Measurements from ENCODE around the gene LIX1.

The LIX1 gene

DNA sequence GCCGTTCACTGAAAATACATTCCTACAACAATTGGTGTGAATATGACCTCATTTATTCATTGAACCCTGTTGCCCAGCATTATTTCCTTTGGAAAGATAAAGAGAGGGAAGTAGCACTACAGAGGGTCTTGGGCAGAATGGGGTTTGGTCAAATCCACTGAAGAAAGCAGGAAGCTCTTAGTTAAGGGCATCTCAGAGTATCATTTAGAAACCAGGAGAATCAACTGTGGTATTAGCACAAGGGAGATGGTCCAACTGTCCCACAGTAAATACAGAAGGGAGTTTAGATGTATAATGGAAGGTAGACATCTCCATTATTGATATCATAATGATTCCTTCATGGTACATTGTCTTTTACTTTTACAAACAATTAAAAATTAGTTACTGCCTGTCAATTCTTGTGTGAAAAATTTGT, 47.1 kb downstream of the LIX1 start:
- Histone ChIP-seq H3K9me3 (ENCODE audit: control insufficient read depth, insufficient read depth, low read depth, low read length) (no peaks in the 10 kb centered on the region), H3K4me3 (ENCODE audit: low read depth, low read length) (no peak overlapping the region), H3K36me3 (ENCODE audit: control insufficient read depth in 2 of 2, insufficient read depth in 1 of 2, low read length in 2 of 2) (no peaks in the 10 kb centered on the region), H3K27ac (ENCODE audit: extremely low read depth, low read depth, low read length) (no peak overlapping the region), H3K4me1 (ENCODE audit: control insufficient read depth, insufficient read depth, low read length) (no peaks in the 10 kb centered on the region)
- ChIA-PET POLR2A (no interaction called here), CTCF (interaction anchor here (0.7 to 1.2 kb wide), 2 partner anchors 98 to 343 kb away, joined by 3 read pairs; no protein-coding TSS in a partner anchor)
- TF ChIP-seq KLF10 (tag by site-specific recombination; IDR thresholded peaks at IDR 0.05): no peak
- TF ChIP-seq, protein P1, sequence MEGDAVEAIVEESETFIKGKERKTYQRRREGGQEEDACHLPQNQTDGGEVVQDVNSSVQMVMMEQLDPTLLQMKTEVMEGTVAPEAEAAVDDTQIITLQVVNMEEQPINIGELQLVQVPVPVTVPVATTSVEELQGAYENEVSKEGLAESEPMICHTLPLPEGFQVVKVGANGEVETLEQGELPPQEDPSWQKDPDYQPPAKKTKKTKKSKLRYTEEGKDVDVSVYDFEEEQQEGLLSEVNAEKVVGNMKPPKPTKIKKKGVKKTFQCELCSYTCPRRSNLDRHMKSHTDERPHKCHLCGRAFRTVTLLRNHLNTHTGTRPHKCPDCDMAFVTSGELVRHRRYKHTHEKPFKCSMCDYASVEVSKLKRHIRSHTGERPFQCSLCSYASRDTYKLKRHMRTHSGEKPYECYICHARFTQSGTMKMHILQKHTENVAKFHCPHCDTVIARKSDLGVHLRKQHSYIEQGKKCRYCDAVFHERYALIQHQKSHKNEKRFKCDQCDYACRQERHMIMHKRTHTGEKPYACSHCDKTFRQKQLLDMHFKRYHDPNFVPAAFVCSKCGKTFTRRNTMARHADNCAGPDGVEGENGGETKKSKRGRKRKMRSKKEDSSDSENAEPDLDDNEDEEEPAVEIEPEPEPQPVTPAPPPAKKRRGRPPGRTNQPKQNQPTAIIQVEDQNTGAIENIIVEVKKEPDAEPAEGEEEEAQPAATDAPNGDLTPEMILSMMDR (tag by site-specific recombination; IDR thresholded peaks at IDR 0.05): no peak
- TF ChIP-seq ZNF664 (tag by site-specific recombination; IDR thresholded peaks at IDR 0.05): no peak
- no peak for TF ChIP-seq BCL6B (tag by site-specific recombination; IDR thresholded peaks at IDR 0.05)
- TF ChIP-seq, protein P2, sequence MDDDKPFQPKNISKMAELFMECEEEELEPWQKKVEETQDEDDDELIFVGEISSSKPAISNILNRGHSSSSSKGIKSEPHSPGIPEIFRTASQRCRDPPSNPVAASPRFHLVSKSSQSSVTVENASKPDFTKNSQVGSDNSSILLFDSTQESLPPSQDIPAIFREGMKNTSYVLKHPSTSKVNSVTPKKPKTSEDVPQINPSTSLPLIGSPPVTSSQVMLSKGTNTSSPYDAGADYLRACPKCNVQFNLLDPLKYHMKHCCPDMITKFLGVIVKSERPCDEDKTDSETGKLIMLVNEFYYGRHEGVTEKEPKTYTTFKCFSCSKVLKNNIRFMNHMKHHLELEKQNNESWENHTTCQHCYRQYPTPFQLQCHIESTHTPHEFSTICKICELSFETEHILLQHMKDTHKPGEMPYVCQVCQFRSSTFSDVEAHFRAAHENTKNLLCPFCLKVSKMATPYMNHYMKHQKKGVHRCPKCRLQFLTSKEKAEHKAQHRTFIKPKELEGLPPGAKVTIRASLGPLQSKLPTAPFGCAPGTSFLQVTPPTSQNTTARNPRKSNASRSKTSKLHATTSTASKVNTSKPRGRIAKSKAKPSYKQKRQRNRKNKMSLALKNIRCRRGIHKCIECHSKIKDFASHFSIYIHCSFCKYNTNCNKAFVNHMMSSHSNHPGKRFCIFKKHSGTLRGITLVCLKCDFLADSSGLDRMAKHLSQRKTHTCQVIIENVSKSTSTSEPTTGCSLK (tag by site-specific recombination; IDR thresholded peaks at IDR 0.05): no peak
- TF ChIP-seq ZNF521 (tag by site-specific recombination; IDR thresholded peaks at IDR 0.05): no peak
- no peak for TF ChIP-seq ZNF623 (tag by site-specific recombination; IDR thresholded peaks at IDR 0.05)
- no peak for TF ChIP-seq GFI1B (tag by site-specific recombination; IDR thresholded peaks at IDR 0.05)
- TF ChIP-seq ZSCAN30 (tag by site-specific recombination; IDR thresholded peaks at IDR 0.05): no peak
- TF ChIP-seq ZNF626 (tag by site-specific recombination; IDR thresholded peaks at IDR 0.05): no peak
- no peak for TF ChIP-seq ZNF426 (tag by site-specific recombination; IDR thresholded peaks at IDR 0.05)
- no peak for TF ChIP-seq ZSCAN23 (tag by site-specific recombination; IDR thresholded peaks at IDR 0.05)
- no peak for TF ChIP-seq ZIC2 (tag by site-specific recombination; IDR thresholded peaks at IDR 0.05)

DNA sequence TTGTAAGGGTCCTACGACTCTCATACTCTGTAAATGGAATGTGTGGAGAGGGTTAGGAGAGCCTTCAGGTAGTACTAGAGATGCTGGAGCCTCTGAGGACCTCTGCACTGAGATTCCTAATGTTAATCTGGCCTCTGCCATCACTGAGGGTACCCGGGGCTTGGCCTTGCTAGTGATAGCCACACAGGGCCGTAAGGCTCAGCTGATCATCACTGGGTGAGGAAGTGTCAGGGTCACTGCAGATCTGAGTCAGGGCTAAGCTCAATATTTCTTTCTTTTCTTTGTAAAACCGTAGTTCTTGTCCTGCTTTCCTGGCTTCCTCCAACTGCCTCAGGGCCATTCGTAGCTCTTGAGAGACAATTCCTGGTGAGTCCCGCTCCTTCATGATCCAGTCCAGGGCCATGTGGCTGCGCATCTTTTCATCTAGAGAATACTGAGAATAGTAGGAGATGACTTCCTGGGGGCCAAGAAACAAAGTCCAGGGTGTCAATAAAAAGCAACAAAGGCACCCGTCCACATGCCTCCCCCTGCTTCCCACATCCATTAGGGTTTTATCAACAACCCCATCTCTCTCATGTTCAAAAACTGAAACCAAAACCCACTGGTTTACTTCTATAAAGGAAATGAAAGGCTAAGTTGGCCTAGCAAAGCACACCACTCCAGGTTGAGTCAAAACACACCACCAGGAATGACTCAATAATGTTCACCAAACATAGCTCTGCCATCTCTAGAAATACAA, 47.7 kb downstream of the LIX1 start:
- TF ChIP-seq ZNF248 (tag by site-specific recombination; IDR thresholded peaks at IDR 0.05): no peak
- no peak for TF ChIP-seq TSHZ1 (tag by site-specific recombination; IDR thresholded peaks at IDR 0.05; ENCODE audit: borderline replicate concordance)
- TF ChIP-seq, protein P3, sequence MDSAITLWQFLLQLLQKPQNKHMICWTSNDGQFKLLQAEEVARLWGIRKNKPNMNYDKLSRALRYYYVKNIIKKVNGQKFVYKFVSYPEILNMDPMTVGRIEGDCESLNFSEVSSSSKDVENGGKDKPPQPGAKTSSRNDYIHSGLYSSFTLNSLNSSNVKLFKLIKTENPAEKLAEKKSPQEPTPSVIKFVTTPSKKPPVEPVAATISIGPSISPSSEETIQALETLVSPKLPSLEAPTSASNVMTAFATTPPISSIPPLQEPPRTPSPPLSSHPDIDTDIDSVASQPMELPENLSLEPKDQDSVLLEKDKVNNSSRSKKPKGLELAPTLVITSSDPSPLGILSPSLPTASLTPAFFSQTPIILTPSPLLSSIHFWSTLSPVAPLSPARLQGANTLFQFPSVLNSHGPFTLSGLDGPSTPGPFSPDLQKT (IDR thresholded peaks at IDR 0.05; ENCODE audit: borderline replicate concordance, low read depth, low read length): no peak
- no peak for TF ChIP-seq ZNF121 (tag by site-specific recombination; IDR thresholded peaks at IDR 0.05)
- TF ChIP-seq ZNF335 (tag by site-specific recombination; conservative IDR thresholded peaks at IDR 0.05): no peak
- no peak for TF ChIP-seq ZNF354C (tag by site-specific recombination; IDR thresholded peaks at IDR 0.05; ENCODE audit: borderline replicate concordance, low read depth)
- TF ChIP-seq ZNF132 (tag by site-specific recombination; IDR thresholded peaks at IDR 0.05; ENCODE audit: borderline replicate concordance): no peak
- TF ChIP-seq ZNF530 (tag by site-specific recombination; IDR thresholded peaks at IDR 0.05; ENCODE audit: low read depth): no peak
- no peak overlapping the region for H3K27ac ChIP-seq (ENCODE audit: extremely low read depth, low read depth, low read length)
- no peak overlapping the region for H3K4me3 ChIP-seq (ENCODE audit: low read depth, low read length)
- H3K9me3 ChIP-seq (ENCODE audit: control insufficient read depth, insufficient read depth, low read depth, low read length): no peaks in the 10 kb centered on the region
- H3K4me1 ChIP-seq (ENCODE audit: control insufficient read depth, insufficient read depth, low read length): no peaks in the 10 kb centered on the region
- ChIA-PET CTCF (interaction anchor here (0.7 to 1.2 kb wide), 2 partner anchors 98 to 342 kb away, joined by 3 read pairs; no protein-coding TSS in a partner anchor), POLR2A (no interaction called here)
- H3K36me3 ChIP-seq (ENCODE audit: control insufficient read depth in 2 of 2, insufficient read depth in 1 of 2, low read length in 2 of 2): no peaks in the 10 kb centered on the region
